ENCODE results near the gene ELOVL2. TPM values are rescaled to one million over a fixed set of nuclear protein-coding genes. Genes with fewer than 3 reads are reported as not detected.
"Not testable (repeated sequence)": the region's sequence is repeated elsewhere in the genome, so short reads cannot be mapped to it uniquely, and the experiment has no call there.

ELOVL2 gene
- total and polyA plus RNA-seq, 7 donors = 0.16 to 0.83 (median 0.41) TPM; not detected in 2

- intact Hi-C loops (cut with DNase I) = no loop called here
- 33 to 65% methylated on average over 10 of the region's 10 CpGs for WGBS, 2 donors
- no peak for TF ChIP-seq EP300 (IDR thresholded peaks at IDR 0.05)
- no peak for TF ChIP-seq POLR2A (IDR thresholded peaks at IDR 0.05)
- no peak for TF ChIP-seq POLR2AphosphoS5 (IDR thresholded peaks at IDR 0.05)
- no peak for TF ChIP-seq CTCF (IDR thresholded peaks at IDR 0.05)
These were observed 36.1 kb downstream of the ELOVL2 start for GRCh38 chr6:11007715-11008608.

GRCh38 chr6:11006061-11006460, 38.0 kb downstream of the ELOVL2 start:
- H3K27me3 ChIP-seq = peaks cover 0 to 3% (median 0%) of the 10 kb centered on the region in 3 donors
- H3K36me3 ChIP-seq = no peaks in the 10 kb centered on the region
- no peak overlapping the region for H3K27ac ChIP-seq
- H3K4me1 ChIP-seq = no peaks in the 10 kb centered on the region
- intact Hi-C loops (cut with DNase I) = no loop called here
- 80 to 82% methylated on average over 4 of the region's 4 CpGs for WGBS, 2 donors
- no peaks in the 10 kb centered on the region for H3K9me3 ChIP-seq
- H3K4me3 ChIP-seq = no peak overlapping the region
- TF ChIP-seq POLR2A (IDR thresholded peaks at IDR 0.05) = no peak
- no peak for DNase-seq

More at GRCh38 chr6:11007715-11008608, 36.1 kb downstream of the ELOVL2 start:
- no peak overlapping the region for H3K4me3 ChIP-seq
- no peaks in the 10 kb centered on the region for H3K9me3 ChIP-seq
- no peak for DNase-seq
- no peaks in the 10 kb centered on the region for H3K4me1 ChIP-seq
- no peak overlapping the region for H3K27ac ChIP-seq
- no peaks in the 10 kb centered on the region for H3K36me3 ChIP-seq
- H3K27me3 ChIP-seq = peaks cover 0 to 3% (median 0%) of the 10 kb centered on the region in 3 donors

GRCh38 chr6:11003297-11003696, 40.8 kb downstream of the ELOVL2 start:
- WGBS, 2 donors = 86 to 92% methylated on average over 5 of the region's 5 CpGs
- H3K9me3 ChIP-seq; H3K27ac ChIP-seq; H3K27me3 ChIP-seq; H3K36me3 ChIP-seq; H3K4me3 ChIP-seq; intact Hi-C loops (cut with DNase I); H3K4me1 ChIP-seq; DNase-seq: not testable (repeated sequence)

- Histone ChIP-seq H3K36me3 (no peaks in the 10 kb centered on the region), H3K4me1 (no peaks in the 10 kb centered on the region), H3K27me3 (peaks cover 0 to 3% (median 0%) of the 10 kb centered on the region in 3 donors), H3K4me3 (no peak overlapping the region), H3K9me3 (no peaks in the 10 kb centered on the region), H3K27ac (no peak overlapping the region)
- TF ChIP-seq POLR2AphosphoS5 (IDR thresholded peaks at IDR 0.05) (no peak), POLR2A (IDR thresholded peaks at IDR 0.05) (no peak)
- intact Hi-C loops (cut with DNase I) = no loop called here
- 48 to 70% methylated on average over 2 of the region's 2 CpGs for WGBS, 2 donors
- no peak for DNase-seq
These were observed 41.9 kb downstream of the ELOVL2 start for GRCh38 chr6:11002176-11002575.

GRCh38 chr6:10999994-11000393, 44.1 kb downstream of the ELOVL2 start:
- TF ChIP-seq POLR2AphosphoS5 (IDR thresholded peaks at IDR 0.05) = no peak
- TF ChIP-seq EP300 (IDR thresholded peaks at IDR 0.05) = no peak
- no peak for TF ChIP-seq CTCF (IDR thresholded peaks at IDR 0.05)
- no peak for TF ChIP-seq POLR2A (IDR thresholded peaks at IDR 0.05)
- intact Hi-C loops (cut with DNase I) = no loop called here
- no peak for DNase-seq
- Histone ChIP-seq H3K9me3 (no peaks in the 10 kb centered on the region), H3K4me1 (no peaks in the 10 kb centered on the region), H3K27me3 (peaks cover 0 to 3% (median 0%) of the 10 kb centered on the region in 3 donors), H3K36me3 (no peaks in the 10 kb centered on the region), H3K27ac (no peak overlapping the region), H3K4me3 (no peak overlapping the region)
- 75 to 85% methylated on average over 2 of the region's 2 CpGs for WGBS, 2 donors

GRCh38 chr6:10995114-10995707, 48.9 kb downstream of the ELOVL2 start:
- 83 to 89% methylated on average over 4 of the region's 4 CpGs for WGBS, 2 donors
- Histone ChIP-seq H3K4me1 (no peaks in the 10 kb centered on the region), H3K27ac (no peak overlapping the region), H3K4me3 (no peak overlapping the region), H3K9me3 (no peaks in the 10 kb centered on the region), H3K36me3 (no peaks in the 10 kb centered on the region), H3K27me3 (no peaks in the 10 kb centered on the region)
- DNase-seq = no peak
- TF ChIP-seq EP300 (IDR thresholded peaks at IDR 0.05) = no peak
- no peak for TF ChIP-seq POLR2AphosphoS5 (IDR thresholded peaks at IDR 0.05)
- TF ChIP-seq POLR2A (IDR thresholded peaks at IDR 0.05) = no peak
- TF ChIP-seq CTCF (IDR thresholded peaks at IDR 0.05) = no peak
- intact Hi-C loops (cut with DNase I) = no loop called here

Measured in sigmoid colon (tissue), 7 donors.